ENCODE measurements around the gene DAD1.

DAD1 gene

DNA sequence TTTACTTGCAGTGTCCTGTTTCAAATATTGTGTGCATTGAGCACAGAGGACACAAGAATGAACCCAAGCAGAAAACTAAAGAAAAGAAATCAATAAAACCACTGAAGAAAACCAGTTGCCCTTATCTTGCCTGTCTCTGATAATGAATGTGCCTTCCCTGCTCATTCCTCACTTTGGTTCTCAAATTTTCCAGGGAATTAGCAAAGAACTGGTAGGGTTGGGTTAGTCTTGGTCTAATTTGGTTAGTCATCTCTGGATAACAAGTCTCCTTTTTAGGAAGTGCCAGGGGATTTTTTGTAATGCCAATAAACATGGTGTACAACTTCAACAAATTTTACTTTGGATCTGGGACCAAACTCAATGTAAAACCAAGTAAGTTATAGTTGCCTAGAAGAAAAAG is 65.7 kb downstream of the DAD1 start:
- TF ChIP-seq, protein P1, sequence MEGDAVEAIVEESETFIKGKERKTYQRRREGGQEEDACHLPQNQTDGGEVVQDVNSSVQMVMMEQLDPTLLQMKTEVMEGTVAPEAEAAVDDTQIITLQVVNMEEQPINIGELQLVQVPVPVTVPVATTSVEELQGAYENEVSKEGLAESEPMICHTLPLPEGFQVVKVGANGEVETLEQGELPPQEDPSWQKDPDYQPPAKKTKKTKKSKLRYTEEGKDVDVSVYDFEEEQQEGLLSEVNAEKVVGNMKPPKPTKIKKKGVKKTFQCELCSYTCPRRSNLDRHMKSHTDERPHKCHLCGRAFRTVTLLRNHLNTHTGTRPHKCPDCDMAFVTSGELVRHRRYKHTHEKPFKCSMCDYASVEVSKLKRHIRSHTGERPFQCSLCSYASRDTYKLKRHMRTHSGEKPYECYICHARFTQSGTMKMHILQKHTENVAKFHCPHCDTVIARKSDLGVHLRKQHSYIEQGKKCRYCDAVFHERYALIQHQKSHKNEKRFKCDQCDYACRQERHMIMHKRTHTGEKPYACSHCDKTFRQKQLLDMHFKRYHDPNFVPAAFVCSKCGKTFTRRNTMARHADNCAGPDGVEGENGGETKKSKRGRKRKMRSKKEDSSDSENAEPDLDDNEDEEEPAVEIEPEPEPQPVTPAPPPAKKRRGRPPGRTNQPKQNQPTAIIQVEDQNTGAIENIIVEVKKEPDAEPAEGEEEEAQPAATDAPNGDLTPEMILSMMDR (IDR thresholded peaks at IDR 0.05; ENCODE audit: low read depth, low read length, missing control alignments) = no peak
- in situ Hi-C loops (cut with HindIII; ENCODE audit: low sequenced_read_pairs) = no loop called here
- no peak overlapping the region for H3K4me3 ChIP-seq (ENCODE audit: low read depth, low read length)
- DNase-seq (ENCODE audit: low read depth) = no peak

DNA sequence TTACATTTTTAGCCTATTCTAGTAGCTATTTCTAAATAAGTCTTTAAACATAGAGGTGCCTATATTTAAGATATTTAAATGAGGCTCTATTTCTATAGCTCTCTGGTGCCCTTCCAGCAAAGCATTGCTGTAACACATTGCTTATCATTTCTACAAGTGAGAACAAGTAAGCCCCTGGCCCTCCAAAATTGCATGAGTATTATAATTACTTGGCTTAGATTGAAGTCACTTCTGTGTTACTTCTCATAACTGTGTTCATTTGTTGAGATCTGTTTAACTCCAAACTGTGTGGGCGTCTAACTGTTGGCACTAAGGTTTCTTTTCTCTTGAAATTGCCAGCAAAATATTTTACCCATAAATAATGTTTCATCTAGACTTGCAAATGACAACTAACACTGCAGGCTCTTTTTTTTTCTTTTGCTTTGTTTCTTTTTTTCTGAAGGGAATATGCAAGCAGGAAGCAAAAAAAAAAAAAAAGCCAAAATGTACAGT is 66.5 kb downstream of the DAD1 start:
- DNase-seq (ENCODE audit: low read depth) = no peak
- in situ Hi-C loops (cut with HindIII; ENCODE audit: low sequenced_read_pairs) = no loop called here
- no peak overlapping the region for H3K4me3 ChIP-seq (ENCODE audit: low read depth, low read length)
- TF ChIP-seq, protein P1 (IDR thresholded peaks at IDR 0.05; ENCODE audit: low read depth, low read length, missing control alignments) = no peak

DNA sequence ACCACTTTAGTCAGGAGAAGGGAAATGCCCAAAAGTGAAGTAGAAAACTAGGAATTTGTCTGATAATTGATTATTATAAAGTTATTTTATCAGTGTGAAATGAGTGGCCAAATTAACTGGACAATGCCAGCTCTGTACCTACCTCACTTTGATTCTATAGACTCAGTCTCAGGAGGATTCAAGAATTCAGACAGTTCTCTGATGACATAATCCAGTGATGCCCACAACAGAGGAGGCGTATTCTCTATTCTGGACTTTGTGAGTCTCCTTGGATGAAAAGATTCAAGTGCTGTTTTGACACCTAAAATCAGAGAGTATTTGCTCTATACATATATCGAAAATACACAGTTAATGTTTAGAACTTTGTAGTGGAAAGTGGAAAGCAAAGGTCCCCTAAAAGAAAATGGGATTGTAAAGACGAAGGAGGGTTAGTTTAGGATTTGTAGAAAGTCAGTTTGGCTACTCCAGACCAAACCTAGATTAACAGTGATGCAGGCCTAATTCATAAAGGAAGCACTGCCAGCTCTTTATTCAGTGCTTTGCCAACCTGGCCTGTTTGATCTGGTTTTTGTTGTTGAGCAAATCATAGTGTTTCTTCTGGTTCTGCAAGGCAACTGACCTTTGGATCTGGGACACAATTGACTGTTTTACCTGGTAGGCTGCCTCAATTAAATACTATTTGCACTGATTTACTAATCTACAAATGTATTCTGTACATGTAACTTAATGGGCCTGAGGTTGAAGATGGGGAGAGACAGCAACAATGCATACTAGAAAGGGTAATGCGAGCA is 67.4 kb downstream of the DAD1 start:
- in situ Hi-C loops (cut with HindIII; ENCODE audit: low sequenced_read_pairs) = no loop called here
- H3K4me3 ChIP-seq (ENCODE audit: low read depth, low read length) = no peak overlapping the region
- TF ChIP-seq, protein P1 (IDR thresholded peaks at IDR 0.05; ENCODE audit: low read depth, low read length, missing control alignments) = no peak
- DNase-seq (ENCODE audit: low read depth) = no peak

DNA sequence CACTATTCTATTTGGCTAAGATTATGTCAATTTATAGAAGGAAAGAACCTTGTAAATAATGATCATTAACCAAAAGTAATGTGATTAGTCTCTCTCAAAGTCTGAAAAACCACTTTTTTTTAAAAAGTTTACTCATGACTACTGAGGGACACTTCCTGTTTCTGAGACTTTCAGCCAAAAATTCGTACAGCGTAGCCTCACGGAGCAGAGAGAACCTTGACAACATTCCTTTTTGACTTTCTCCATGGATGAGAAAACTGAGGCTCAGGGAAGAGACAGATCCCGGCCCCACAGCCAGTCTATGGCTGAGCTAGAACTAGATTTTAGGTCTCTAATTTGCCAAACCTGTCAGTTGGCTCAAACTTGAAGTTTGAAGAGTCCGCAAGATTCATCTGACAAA is 68.2 kb downstream of the DAD1 start:
- in situ Hi-C loops (cut with HindIII; ENCODE audit: low sequenced_read_pairs) = no loop called here
- H3K4me3 ChIP-seq (ENCODE audit: low read depth, low read length) = peak overlapping the region; percentile 2
- DNase-seq (ENCODE audit: low read depth) = no peak
- TF ChIP-seq, protein P1 (IDR thresholded peaks at IDR 0.05; ENCODE audit: low read depth, low read length, missing control alignments) = no peak

DNA sequence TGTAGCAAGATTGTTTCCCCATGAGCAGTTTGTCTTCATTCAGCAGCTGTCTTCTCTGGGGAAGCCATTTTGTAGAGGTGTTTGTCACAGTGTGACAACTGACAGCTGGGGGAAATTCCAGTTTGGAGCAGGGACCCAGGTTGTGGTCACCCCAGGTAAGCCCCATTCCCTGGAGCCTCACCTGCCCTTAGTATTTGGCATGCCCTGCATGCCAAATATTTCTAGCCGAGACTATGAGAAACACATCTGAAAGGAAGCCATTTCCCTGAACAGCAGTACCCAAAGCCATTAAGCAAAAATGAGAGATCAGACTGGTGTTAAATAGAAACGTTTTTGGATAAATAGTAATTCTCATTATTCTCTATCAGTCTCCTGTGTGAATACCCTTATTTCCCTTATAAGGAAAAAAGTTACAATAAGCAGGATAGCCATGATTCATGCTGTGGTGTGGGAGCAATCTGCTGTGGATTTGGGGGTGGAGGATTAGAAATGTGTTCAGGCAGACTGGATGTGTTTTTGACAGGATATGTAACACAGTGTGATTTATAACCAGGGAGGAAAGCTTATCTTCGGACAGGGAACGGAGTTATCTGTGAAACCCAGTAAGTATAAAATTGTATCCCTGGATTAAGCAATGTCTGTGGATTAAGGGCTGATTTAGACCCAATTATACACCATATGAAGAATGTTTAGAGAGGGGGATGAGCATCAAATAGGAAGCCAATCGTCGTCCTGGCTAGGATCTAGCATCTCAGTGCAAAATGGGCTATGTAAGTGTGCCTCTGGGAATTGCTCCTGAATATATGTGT is 68.9 kb downstream of the DAD1 start:
- TF ChIP-seq, protein P1 (IDR thresholded peaks at IDR 0.05; ENCODE audit: low read depth, low read length, missing control alignments) = no peak
- H3K4me3 ChIP-seq (ENCODE audit: low read depth, low read length) = peak overlapping the region; percentile 2
- no peak for DNase-seq (ENCODE audit: low read depth)
- in situ Hi-C loops (cut with HindIII; ENCODE audit: low sequenced_read_pairs) = no loop called here

DNA sequence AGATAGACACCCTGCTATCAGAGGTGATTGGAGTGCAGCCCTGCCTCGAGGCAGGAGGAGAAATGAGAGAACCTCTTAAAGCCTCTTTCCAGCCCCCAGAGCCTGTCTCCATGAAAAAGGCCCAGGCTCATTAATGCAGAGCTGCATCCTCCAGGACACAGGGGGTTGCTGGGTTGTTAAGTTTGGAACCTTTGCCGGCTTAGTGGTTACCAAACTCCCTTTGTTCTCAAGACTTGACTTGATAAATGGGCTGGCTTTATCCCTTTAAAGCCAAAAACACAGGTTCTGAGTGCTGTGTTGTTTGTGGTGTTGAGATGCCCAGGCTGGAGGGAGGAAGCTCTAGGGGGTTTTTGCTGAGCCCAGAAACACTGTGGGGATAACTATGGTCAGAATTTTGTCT is 71.0 kb downstream of the DAD1 start:
- peak; percentile 65 for DNase-seq (ENCODE audit: low read depth)
- in situ Hi-C loops (cut with HindIII; ENCODE audit: low sequenced_read_pairs) = no loop called here
- TF ChIP-seq, protein P1 (IDR thresholded peaks at IDR 0.05; ENCODE audit: low read depth, low read length, missing control alignments) = no peak
- no peak overlapping the region for H3K4me3 ChIP-seq (ENCODE audit: low read depth, low read length)
